HUES64 (cell line): ENCODE data around the gene MGLL. TPM values are rescaled to one million over a fixed set of nuclear protein-coding genes. Genes with fewer than 3 reads are reported as not detected.
A peak's percentile ranks its signal among the peaks of the same experiment; 100 is the strongest.

Experiments used
- H3K27ac ChIP-seq: 2 replicates; pipeline ENCODE4 v1.7.0; 2013; ENCODE audit warnings: low read depth, low read length, inconsistent platforms
- H3K27me3 ChIP-seq: 2 replicates; pipeline ENCODE4 v1.6.1; 2013; ENCODE audit warnings: mild to moderate bottlenecking, low read length; ENCODE audit not compliant: insufficient read depth
- H3K36me3 ChIP-seq: 2 replicates; pipeline ENCODE4 v1.6.1; 2013; ENCODE audit warnings: mild to moderate bottlenecking, low read length; ENCODE audit not compliant: insufficient read depth
- H3K4me1 ChIP-seq: 2 replicates; pipeline ENCODE4 v1.6.1; 2013; ENCODE audit warnings: mild to moderate bottlenecking, low read length, moderate library complexity; ENCODE audit not compliant: insufficient read depth
- H3K4me3 ChIP-seq: 2 replicates; pipeline ENCODE4 v1.5.1; 2013; ENCODE audit warnings: mild to moderate bottlenecking, low read length, moderate library complexity
- H3K9ac ChIP-seq: 2 replicates; pipeline ENCODE4 v1.6.1; 2013; ENCODE audit warnings: mild to moderate bottlenecking, low read depth, low read length
- H3K9me3 ChIP-seq: 2 replicates; pipeline ENCODE4 v1.6.1; 2013; ENCODE audit warnings: low read depth, low read length; ENCODE audit not compliant: insufficient read depth
- WGBS: fragments of 150-250, 120-280 bp; methylation state at CpG from one replicate; pipeline ENCODE4 v1.1.7; 2013; ENCODE audit warnings: missing lambda C conversion rate; 5-methylcytosine and 5-hydroxymethylcytosine counted together
- polyA plus RNA-seq, 2 experiments: library from polyadenylated mRNA; stranded (reverse); fragments of 50-300 nt; gene quantifications; one replicate each; pipeline ENCODE4 v1.2.3, GENCODE V29; 2013

Gene MGLL
- polyA plus RNA-seq (2013, experiment 1 of 2): 0.50 TPM
- 0.89 TPM for polyA plus RNA-seq (2013, experiment 2 of 2)

GRCh38 chr3:127822041-127822681 lies at the start of gene MGLL:
Gene MGLL (minus strand): TSS chr3:127822515. CDS start chr3:127822318, 197 bp downstream.
- peak within 1 kb of the TSS; percentile 65 for H3K4me3 ChIP-seq
- H3K27me3 ChIP-seq: peaks cover 41% of the 10 kb centered on the region
- WGBS: 4% methylated on average over 23 of the region's 23 CpGs
- H3K4me1 ChIP-seq: peaks cover 21% of the 10 kb centered on the region
- peak within 1 kb of the TSS; percentile 42; the same call in 1 of the 2 replicates for H3K9ac ChIP-seq
- no peak within 1 kb of the TSS for H3K27ac ChIP-seq
- H3K36me3 ChIP-seq: no peaks in the 10 kb centered on the region
- peaks cover 3% of the 10 kb centered on the region; the same call in 1 of the 2 replicates for H3K9me3 ChIP-seq

GRCh38 chr3:127870156-127870555 lies 47.8 kb upstream of the MGLL start:
- no peak overlapping the region for H3K9ac ChIP-seq
- 92% methylated on average over 4 of the region's 4 CpGs for WGBS
- H3K27me3 ChIP-seq: no peaks in the 10 kb centered on the region
- no peaks in the 10 kb centered on the region for H3K36me3 ChIP-seq
- H3K9me3 ChIP-seq: no peaks in the 10 kb centered on the region
- H3K4me1 ChIP-seq: no peaks in the 10 kb centered on the region
- H3K4me3 ChIP-seq: no peak overlapping the region
- H3K27ac ChIP-seq: no peak overlapping the region

DNA sequence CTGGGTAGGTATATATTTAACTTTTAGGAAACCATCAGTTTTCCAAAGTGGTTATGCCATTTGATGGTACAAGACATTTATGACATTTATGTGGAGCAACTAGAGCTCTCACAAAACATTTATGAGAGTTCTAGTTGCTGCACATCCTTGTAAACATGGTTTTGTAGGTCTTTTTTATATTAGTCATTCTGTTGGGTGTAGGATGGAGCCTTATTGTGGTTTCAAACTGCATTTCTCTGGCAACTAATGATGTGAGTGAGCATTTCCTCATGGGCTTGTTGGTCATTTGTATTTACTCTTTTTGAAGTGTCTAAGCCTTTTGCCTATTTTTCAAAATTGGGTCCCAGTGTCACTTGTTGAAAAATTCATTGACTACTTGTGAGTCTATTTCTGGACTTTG lies 45.7 kb upstream of the MGLL start:
- no peaks in the 10 kb centered on the region for H3K9me3 ChIP-seq
- H3K9ac ChIP-seq: no peak overlapping the region
- H3K27me3 ChIP-seq: no peaks in the 10 kb centered on the region
- no peak overlapping the region for H3K27ac ChIP-seq
- no peaks in the 10 kb centered on the region for H3K4me1 ChIP-seq
- H3K36me3 ChIP-seq: no peaks in the 10 kb centered on the region
- H3K4me3 ChIP-seq: no peak overlapping the region

DNA sequence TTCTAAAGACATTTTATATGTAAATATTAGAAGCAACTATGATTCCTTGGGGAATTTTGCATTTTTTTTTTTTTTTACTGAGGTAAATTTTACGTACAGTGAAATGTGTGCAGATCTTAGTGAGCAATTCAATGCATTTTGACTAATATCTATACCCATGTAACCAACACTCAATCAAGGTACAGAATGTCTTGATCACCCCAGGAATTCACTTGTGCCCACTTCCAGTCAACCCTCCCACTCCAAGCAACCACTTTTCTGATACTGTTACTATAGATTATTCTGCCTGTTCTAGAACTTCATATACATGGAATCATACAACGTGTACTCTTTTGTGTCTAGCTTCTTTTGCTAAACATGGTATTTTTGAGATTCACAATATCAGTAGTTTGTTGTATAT lies 45.1 kb upstream of the MGLL start:
- Histone ChIP-seq H3K9ac (no peak overlapping the region), H3K27ac (no peak overlapping the region), H3K27me3 (no peaks in the 10 kb centered on the region), H3K4me3 (no peak overlapping the region), H3K4me1 (no peaks in the 10 kb centered on the region), H3K36me3 (no peaks in the 10 kb centered on the region), H3K9me3 (no peaks in the 10 kb centered on the region)
- WGBS: 100% methylated on average over 1 of the region's 2 CpGs

DNA sequence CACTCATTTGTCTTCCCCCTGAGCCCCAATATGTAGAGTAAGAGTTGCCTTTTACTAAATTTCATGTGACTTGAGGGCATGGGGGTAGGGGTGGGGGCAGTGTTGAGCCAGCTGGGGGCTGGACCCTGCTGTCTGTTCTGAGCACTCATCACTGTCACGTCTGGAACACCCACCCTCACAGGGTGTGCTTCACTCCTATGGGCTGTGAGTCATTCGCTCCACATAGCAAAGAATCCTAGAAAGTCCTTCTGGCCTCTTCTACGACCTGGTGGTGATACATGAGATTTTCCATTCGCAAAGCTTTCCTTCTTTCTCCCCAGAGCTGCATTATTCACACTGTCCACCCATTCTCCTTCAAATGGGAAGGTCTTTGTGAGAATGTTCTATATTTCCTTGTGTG lies 43.6 kb upstream of the MGLL start:
- no peak overlapping the region for H3K27ac ChIP-seq
- no peak overlapping the region for H3K9ac ChIP-seq
- no peaks in the 10 kb centered on the region for H3K9me3 ChIP-seq
- no peak overlapping the region for H3K4me3 ChIP-seq
- no peaks in the 10 kb centered on the region for H3K36me3 ChIP-seq
- H3K27me3 ChIP-seq: no peaks in the 10 kb centered on the region
- H3K4me1 ChIP-seq: no peaks in the 10 kb centered on the region
- 60% methylated on average over 3 of the region's 4 CpGs for WGBS

DNA sequence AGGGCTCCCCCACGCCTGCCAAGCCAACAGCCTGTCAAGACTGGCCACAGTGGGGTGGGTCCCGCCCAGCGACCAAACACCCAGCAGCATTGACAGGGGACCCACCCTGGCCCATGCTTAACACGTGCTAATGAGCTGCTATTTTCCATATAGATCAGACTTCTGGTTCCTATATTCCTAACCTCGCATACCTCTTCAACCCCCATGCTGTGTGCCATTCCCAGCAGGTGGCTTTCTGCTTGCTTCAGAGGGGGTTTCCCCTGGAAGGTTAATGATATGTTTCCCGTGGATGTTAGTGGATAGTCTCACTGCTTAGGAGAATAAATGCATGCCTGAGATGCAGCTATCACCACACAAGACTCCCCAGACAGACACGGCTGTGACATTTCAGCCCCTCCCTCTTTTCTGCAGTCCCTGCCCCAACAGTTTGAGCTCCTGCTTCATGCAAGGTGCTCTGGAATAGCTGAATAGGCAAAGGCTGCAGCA lies 37.9 kb upstream of the MGLL start:
- Histone ChIP-seq H3K27me3 (no peaks in the 10 kb centered on the region; the same call in 1 of the 2 replicates), H3K27ac (no peak overlapping the region), H3K9me3 (no peaks in the 10 kb centered on the region), H3K4me1 (no peaks in the 10 kb centered on the region), H3K36me3 (no peaks in the 10 kb centered on the region), H3K9ac (no peak overlapping the region), H3K4me3 (no peak overlapping the region)
- 35% methylated on average over 7 of the region's 7 CpGs for WGBS

DNA sequence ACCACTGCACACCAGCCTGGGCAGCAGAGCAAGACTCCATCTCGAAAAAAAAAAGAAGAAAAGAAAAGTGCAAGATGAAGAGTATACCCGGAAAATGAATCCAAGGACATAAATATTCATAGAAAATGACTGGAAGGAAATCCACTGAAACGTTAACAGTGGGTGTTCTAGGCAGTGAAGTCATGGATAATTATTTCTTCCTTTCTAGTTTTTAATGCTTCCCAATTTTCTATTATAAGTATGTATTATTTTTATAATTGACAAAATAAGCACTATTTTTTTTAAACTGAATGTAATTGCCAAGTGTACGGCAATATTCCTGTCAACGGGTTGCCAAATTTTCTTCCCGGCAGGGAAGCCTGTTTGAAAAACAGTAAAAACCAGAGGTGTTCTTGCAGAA lies 37.4 kb upstream of the MGLL start:
- H3K4me1 ChIP-seq: no peaks in the 10 kb centered on the region
- no peaks in the 10 kb centered on the region; the same call in 1 of the 2 replicates for H3K27me3 ChIP-seq
- H3K9ac ChIP-seq: no peak overlapping the region
- H3K9me3 ChIP-seq: no peaks in the 10 kb centered on the region
- no peak overlapping the region for H3K27ac ChIP-seq
- no peaks in the 10 kb centered on the region for H3K36me3 ChIP-seq
- WGBS: 85% methylated on average over 6 of the region's 6 CpGs
- no peak overlapping the region for H3K4me3 ChIP-seq

- Histone ChIP-seq H3K27ac (no peak overlapping the region), H3K4me3 (no peak overlapping the region), H3K9me3 (no peaks in the 10 kb centered on the region), H3K27me3 (no peaks in the 10 kb centered on the region; the same call in 1 of the 2 replicates), H3K9ac (no peak overlapping the region), H3K36me3 (no peaks in the 10 kb centered on the region), H3K4me1 (no peaks in the 10 kb centered on the region)
- 97% methylated on average over 5 of the region's 5 CpGs for WGBS
Measured at GRCh38 chr3:127858937-127859336, 36.6 kb upstream of the MGLL start.

- H3K36me3 ChIP-seq: no peaks in the 10 kb centered on the region
- no peak overlapping the region for H3K9ac ChIP-seq
- 92% methylated on average over 6 of the region's 6 CpGs for WGBS
- H3K4me3 ChIP-seq: no peak overlapping the region
- H3K27ac ChIP-seq: no peak overlapping the region
- H3K27me3 ChIP-seq: no peaks in the 10 kb centered on the region; the same call in 1 of the 2 replicates
- H3K9me3 ChIP-seq: no peaks in the 10 kb centered on the region
- no peaks in the 10 kb centered on the region for H3K4me1 ChIP-seq
Measured at GRCh38 chr3:127858521-127858920, 36.2 kb upstream of the MGLL start.

DNA sequence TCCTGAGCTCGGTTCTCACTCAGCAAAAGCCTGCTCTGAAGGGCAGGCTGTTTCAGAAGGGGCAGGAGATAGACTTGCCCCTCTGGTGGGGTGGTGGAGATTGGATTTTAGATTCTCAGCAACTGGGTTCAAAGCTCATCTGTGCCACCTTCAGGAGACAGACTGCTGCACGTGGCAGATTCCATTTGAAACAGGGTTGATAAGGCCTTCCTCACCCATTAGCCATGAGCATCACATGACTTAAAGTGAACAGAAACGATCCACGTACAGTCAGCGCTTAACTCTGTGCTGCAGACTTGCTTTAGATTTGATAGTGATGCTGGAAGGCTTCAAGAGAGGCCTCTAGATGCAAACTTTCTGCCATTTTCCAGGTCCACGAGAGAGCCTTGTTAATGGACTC lies 35.0 kb upstream of the MGLL start:
- Histone ChIP-seq H3K27me3 (no peaks in the 10 kb centered on the region; the same call in 1 of the 2 replicates), H3K27ac (no peak overlapping the region), H3K4me1 (no peaks in the 10 kb centered on the region), H3K36me3 (no peaks in the 10 kb centered on the region), H3K4me3 (no peak overlapping the region), H3K9me3 (no peaks in the 10 kb centered on the region), H3K9ac (no peak overlapping the region)
- WGBS: 86% methylated on average over 6 of the region's 6 CpGs

DNA sequence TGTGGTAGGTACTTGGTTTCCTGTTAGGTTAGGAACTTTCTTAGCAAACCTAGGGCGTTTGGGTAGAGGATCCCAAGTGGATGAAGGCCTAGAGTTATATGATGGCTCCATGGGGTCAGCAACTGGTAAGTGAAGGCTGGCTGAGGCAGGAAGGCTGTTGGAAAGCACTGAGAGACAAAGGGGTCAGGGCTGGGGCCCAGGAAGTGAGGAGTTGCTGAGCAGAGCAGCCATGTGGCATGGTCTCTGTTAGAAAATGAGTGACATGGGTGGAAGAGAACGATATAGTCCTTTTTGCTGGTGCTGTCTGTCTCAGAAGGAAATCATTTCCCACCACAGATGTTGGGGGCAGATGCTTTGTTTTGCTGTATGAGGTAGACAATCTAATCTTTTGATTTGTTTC lies 34.5 kb upstream of the MGLL start:
- H3K4me1 ChIP-seq: no peaks in the 10 kb centered on the region
- H3K9ac ChIP-seq: no peak overlapping the region
- H3K9me3 ChIP-seq: no peaks in the 10 kb centered on the region
- no peaks in the 10 kb centered on the region; the same call in 1 of the 2 replicates for H3K27me3 ChIP-seq
- no peaks in the 10 kb centered on the region for H3K36me3 ChIP-seq
- no peak overlapping the region for H3K4me3 ChIP-seq
- 86% methylated on average over 2 of the region's 2 CpGs for WGBS
- no peak overlapping the region for H3K27ac ChIP-seq
